GM12878 (cell line): ENCODE data around the gene BBOX1. TPM values are rescaled to one million over a fixed set of nuclear protein-coding genes. Genes with fewer than 3 reads are reported as not detected.

Experiments
- ATAC-seq: fragments of 200-7000 bp; cut with Tn5 transposase; 3 replicates; pipeline ENCODE4 v1.9.1; 2020; ENCODE audit warnings: mild to moderate bottlenecking, moderate library complexity
- BruUV-seq: library from RNA; stranded (reverse); fragments of 400-500 nt; replicated peaks from 2 replicates; lab custom pipeline; 2021; lab: Mats Ljungman, UMichigan
- CTCF ChIA-PET: fragments of 300-600 bp; sonication (Branson Sonifier 250); formaldehyde crosslinking; extraction: SDS; loops from one replicate; lab custom pipeline; 2021; ENCODE audit warnings: inconsistent platforms; lab: Yijun Ruan, JAX
- POLR2A ChIA-PET: fragments of 350-600 bp; formaldehyde crosslinking; extraction: SDS; loops from one replicate; lab custom pipeline; 2021; ENCODE audit warnings: inconsistent platforms; lab: Charles Lee
- RAD21 ChIA-PET: fragments of 300-600 bp; sonication (Branson Sonifier 250); formaldehyde crosslinking; loops from one replicate; lab custom pipeline; 2023; ENCODE audit warnings: antibody characterized with exemption; ENCODE audit not compliant: unreplicated experiment; lab: Charles Lee
- SMC1A ChIA-PET: fragments of 300-600 bp; sonication (Branson Sonifier 250); formaldehyde crosslinking; loops from one replicate; lab custom pipeline; 2023; ENCODE audit not compliant: unreplicated experiment, uncharacterized antibody; lab: Charles Lee
- DNase-seq: peaks from one replicate; pipeline ENCODE4 v3.0.0-alpha.2; 2011; ENCODE audit warnings: low read depth, low spot score
- FAIRE-seq: peaks from 3 replicates; lab custom pipeline; 2011; peaks lifted over from hg19 to GRCh38; lab: Jason Lieb, UNC
- H2AFZ ChIP-seq: 2 replicates; pipeline ENCODE4 v1.6.0; 2011; ENCODE audit warnings: low read depth, low read length, control low read depth; ENCODE audit not compliant: control insufficient read depth
- H3K27ac ChIP-seq: 2 replicates; pipeline ENCODE4 v1.5.1; 2011; ENCODE audit warnings: control low read depth; ENCODE audit not compliant: control insufficient read depth, insufficient read depth
- H3K27me3 ChIP-seq, 2 experiments: replicated peaks in 1 of 2; 2 replicates each; pipeline versions ENCODE4 v1.6.0 to v1.6.1; 2011; ENCODE audit warnings: low read length in 1 of 2; ENCODE audit not compliant: control insufficient read depth in 2 of 2, insufficient read depth in 2 of 2
- H3K36me3 ChIP-seq, 2 experiments: 2 replicates each; pipeline ENCODE4 v1.5.1; 2011; ENCODE audit warnings: low read length in 1 of 2; ENCODE audit not compliant: control insufficient read depth in 2 of 2, insufficient read depth in 2 of 2
- H3K4me1 ChIP-seq: 2 replicates; pipeline ENCODE4 v1.6.1; 2011; ENCODE audit warnings: mild to moderate bottlenecking, low read length, moderate library complexity, mixed read lengths; ENCODE audit not compliant: control insufficient read depth, insufficient read depth
- H3K4me2 ChIP-seq: 2 replicates; pipeline ENCODE4 v1.6.0; 2011; ENCODE audit warnings: control low read depth; ENCODE audit not compliant: control insufficient read depth, insufficient read depth
- H3K4me3 ChIP-seq: fragments of 200-600 bp; sonication (generic); 2 replicates; pipeline ENCODE4 v1.5.1; 2016
- H3K79me2 ChIP-seq: 2 replicates; pipeline ENCODE4 v1.6.0; 2011; ENCODE audit warnings: low read length; ENCODE audit not compliant: control insufficient read depth, insufficient read depth
- H3K9ac ChIP-seq: 2 replicates; pipeline ENCODE4 v1.8.0; 2011; ENCODE audit warnings: low read length, control low read depth, mixed read lengths; ENCODE audit not compliant: control insufficient read depth, insufficient read depth
- H3K9me3 ChIP-seq: replicated peaks from 3 replicates; pipeline ENCODE4 v1.5.1; 2011; ENCODE audit warnings: mild to moderate bottlenecking, low read length; ENCODE audit not compliant: control insufficient read depth, insufficient read depth
- H4K20me1 ChIP-seq: 2 replicates; pipeline ENCODE4 v1.6.0; 2011; ENCODE audit not compliant: control insufficient read depth, insufficient read depth
- ATF2 ChIP-seq: IDR thresholded peaks from 2 replicates; pipeline ENCODE4 v1.6.1; 2012; ENCODE audit warnings: low read length, inconsistent platforms
- E4F1 ChIP-seq: fragments of 450-650 bp; IDR thresholded peaks from 2 replicates; pipeline ENCODE4 v1.6.1; 2018; ENCODE audit warnings: borderline replicate concordance, mild to moderate bottlenecking; ENCODE audit not compliant: partially characterized antibody
- IRF4 ChIP-seq: IDR thresholded peaks from 2 replicates; pipeline ENCODE4 v1.6.1; 2011; ENCODE audit warnings: low read depth, low read length
- JUNB ChIP-seq: IDR thresholded peaks from 2 replicates; pipeline ENCODE4 v1.6.1; 2016; ENCODE audit warnings: antibody characterized with exemption, mild to moderate bottlenecking
- MLLT1 ChIP-seq: fragments of 450-650 bp; IDR thresholded peaks from 2 replicates; pipeline ENCODE4 v1.6.1; 2016; ENCODE audit warnings: mild to moderate bottlenecking
- NFYB ChIP-seq: IDR thresholded peaks from 2 replicates; pipeline ENCODE4 v1.6.1; 2011; ENCODE audit warnings: low read depth, mild to moderate bottlenecking, low read length, improper control_type of control experiment, moderate library complexity; ENCODE audit not compliant: insufficient read depth
- NR2F1 ChIP-seq: fragments of 450-650 bp; conservative IDR thresholded peaks from 2 replicates; pipeline ENCODE4 v1.6.1; 2017; ENCODE audit warnings: mild to moderate bottlenecking
- SIN3A ChIP-seq: IDR thresholded peaks from 2 replicates; pipeline ENCODE4 v1.6.1; 2012; ENCODE audit warnings: low read depth, low read length, improper control_type of control experiment
- SREBF1 ChIP-seq: IDR thresholded peaks from 2 replicates; pipeline ENCODE4 v1.6.1; 2012; ENCODE audit warnings: mild to moderate bottlenecking, low read length
- ZBTB4 ChIP-seq: fragments of 450-650 bp; formaldehyde crosslinking; IDR thresholded peaks from 2 replicates; pipeline ENCODE4 v1.4.0; 2022; ENCODE audit warnings: mild to moderate bottlenecking, moderate library complexity
- WGBS: methylation state at CpG from one replicate; pipeline ENCODE4 v1.1.6; 2016; ENCODE audit warnings: low lambda C conversion rate; ENCODE audit not compliant: insufficient replicate concordance, insufficient coverage; ENCODE audit errors: missing lambda C conversion rate; 5-methylcytosine and 5-hydroxymethylcytosine counted together
- in situ Hi-C: fragments of 300-500 bp; cut with MboI; formaldehyde crosslinking; loops from 9 replicates; pipeline ENCODE4 v1.14.3; 2018; ENCODE audit warnings: mixed read lengths
- intact Hi-C: fragments of 100-400 bp; cut with micrococcal nuclease; formaldehyde crosslinking; loops from one replicate; pipeline ENCODE4 v1.14.2; 2022; ENCODE audit not compliant: unreplicated experiment
- polyA plus RNA-seq, 11 experiments: library from polyadenylated mRNA; depleted of rRNA in 4 of 11; unstranded in 6 of 11; stranded (reverse) in 5 of 11; fragments of >200 nt; fragmentation: Nextera tagmentation in 4 of 11; fragmentation: Illumina TruSeq in 1 of 11; extraction: Ambion mirVana in 4 of 11; extraction: Trizol in 1 of 11; gene quantifications; 1 replicate in 1 of 11; 2 replicates in 10 of 11; pipeline versions ENCODE4 v1.2.1 to v1.2.3, GENCODE V29; 2011 to 2016; ENCODE audit warnings: inconsistent platforms in 2 of 11, missing spikeins in 2 of 11, low read depth in 1 of 11
- total RNA-seq, 4 experiments: library from RNA; depleted of rRNA in 3 of 4; stranded (reverse); fragments of >200 nt in 3 of 4; fragmentation: Illumina TruSeq in 1 of 4; extraction: Trizol in 1 of 4; gene quantifications; 2 replicates each; pipeline versions ENCODE4 v1.2.1 to v1.2.3, GENCODE V29; 2013 to 2021

Gene BBOX1
- total and polyA plus RNA-seq, 10 of the 15 experiments (the other 5 are each of a cell fraction or from before 2014, with no cell fraction given), result 3.5 TPM; not detected in 9

- TF ChIP-seq SREBF1 (no peak), NR2F1 (no peak)
Observed at GRCh38 chr11:27171376-27171958, 130.9 kb downstream of the BBOX1 start (continued).

GRCh38 chr11:27173545-27173944 is 132.9 kb downstream of the BBOX1 start:
- no TSS peak for BruUV-seq
- DNase-seq, result no peak
- in situ Hi-C loops (no loop called here), intact Hi-C loops (no loop called here)
- Histone ChIP-seq H3K79me2 (no peaks in the 10 kb centered on the region), H3K4me3 (no peak overlapping the region), H3K9me3 (no peaks in the 10 kb centered on the region), H3K36me3 (no peaks in the 10 kb centered on the region), H3K4me2 (no peak overlapping the region), H3K4me1 (no peaks in the 10 kb centered on the region), H3K27ac (no peak overlapping the region), H4K20me1 (no peaks in the 10 kb centered on the region), H3K27me3 (no peaks in the 10 kb centered on the region), H3K9ac (no peak overlapping the region), H2AFZ (no peak overlapping the region)
- FAIRE-seq, result no peak
- ChIA-PET POLR2A (interaction anchor here (0.7 kb wide), 1 partner anchor 416 kb away, joined by 3 read pairs; no protein-coding TSS in a partner anchor), CTCF (interaction anchor here (0.7 to 1.3 kb wide), 3 partner anchors 10 to 312 kb away, joined by 3 to 5 read pairs (median 3); no protein-coding TSS in a partner anchor), SMC1A (interaction anchor here (0.5 to 1.1 kb wide), 4 partner anchors 10 to 367 kb away, joined by 3 read pairs; no protein-coding TSS in a partner anchor), RAD21 (interaction anchor here (1.2 kb wide), 1 partner anchor 14 kb away, joined by 5 read pairs; no protein-coding TSS in a partner anchor)
- no peak for ATAC-seq
- WGBS, result 0% methylated on average over 1 of the region's 1 CpG
- TF ChIP-seq SIN3A, result no peak
- TF ChIP-seq ATF2, result no peak
- TF ChIP-seq NFYB, result no peak
- TF ChIP-seq E4F1, result no peak
- TF ChIP-seq JUNB, result no peak
- no peak for TF ChIP-seq MLLT1
- no peak for TF ChIP-seq ZBTB4 (CRISPR knock-in tag)
- no peak for TF ChIP-seq IRF4
